ENCODE measurements around the gene NELFB. TPM values are rescaled to one million over a fixed set of nuclear protein-coding genes. Genes with fewer than 3 reads are reported as not detected.
A peak's percentile ranks its signal among the peaks of the same experiment; 100 is the strongest.

Gene NELFB
- total and polyA plus RNA-seq, 2 of the 4 experiments (the other 2 are of a cell fraction), result 36.9 to 66.0 TPM

- Histone ChIP-seq H2BK20ac (ENCODE audit: low read depth, low read length) (no peak overlapping the region), H3K4me2 (ENCODE audit: low read depth, low read length) (no peak overlapping the region), H4K8ac (ENCODE audit: low read depth in 2 of 2, low read length in 2 of 2) (no peak overlapping the region; a peak in 1 of 4 replicates), H3K9me3 (ENCODE audit: control insufficient read depth, insufficient read depth, low read length) (no peaks in the 10 kb centered on the region), H3K4ac (ENCODE audit: low read depth, low read length) (no peak overlapping the region), H3K36me3 (ENCODE audit: control insufficient read depth, insufficient read depth, low read length) (peaks cover 16% of the 10 kb centered on the region), H4K20me1 (ENCODE audit: insufficient read depth, low read length) (no peaks in the 10 kb centered on the region), H3K18ac (ENCODE audit: low read depth, low read length) (no peak overlapping the region), H3K14ac (replicated peaks; ENCODE audit: low read depth, low read length) (no peak overlapping the region), H2BK15ac (ENCODE audit: low read depth, low read length) (no peak overlapping the region), H2AK9ac (replicated peaks; ENCODE audit: low read depth, low read length, poor library complexity) (no peak overlapping the region), H3K79me1 (ENCODE audit: low read depth in 1 of 2, low read length in 2 of 2) (peaks cover 0 to 4% of the 10 kb centered on the region in 2 experiments; a peak in 1 of 4 replicates), H3K27ac (ENCODE audit: insufficient read depth, low read length) (no peak overlapping the region; the same call in 1 of the 2 replicates), H3K9ac (ENCODE audit: low read depth, low read length) (no peak overlapping the region), H3K23ac (ENCODE audit: low read depth, low read length) (no peak overlapping the region), H2BK5ac (ENCODE audit: low read depth, low read length, poor library complexity, severe bottlenecking) (no peak overlapping the region), H4K5ac (ENCODE audit: low read depth, low read length) (no peak overlapping the region), H3K4me1 (ENCODE audit: control insufficient read depth, insufficient read depth, low read length) (peaks cover 14% of the 10 kb centered on the region), H2AK5ac (ENCODE audit: low read depth, low read length) (no peak overlapping the region), H3K4me3 (ENCODE audit: insufficient read depth, low read depth, low read length) (no peak overlapping the region), H3K9me1 (ENCODE audit: insufficient read depth, low read length) (peaks cover 3% of the 10 kb centered on the region; the same call in 1 of the 2 replicates), H4K91ac (ENCODE audit: insufficient read depth, low read depth, low read length) (no peak overlapping the region), H2BK120ac (ENCODE audit: low read depth, low read length) (no peak overlapping the region), H3K56ac (ENCODE audit: extremely low read depth, insufficient read depth, low read length) (no peak overlapping the region), H3K27me3 (ENCODE audit: control insufficient read depth, insufficient read depth, low read length) (no peaks in the 10 kb centered on the region), H2AFZ (replicated peaks; ENCODE audit: low read length, poor library complexity) (peak overlapping the region; percentile 61)
- BruUV-seq (replicated peaks), result no TSS peak
- CTCF ChIA-PET, result no interaction called here
- dilution Hi-C loops (cut with HindIII; ENCODE audit: low sequenced_read_pairs, unreplicated experiment), result no loop called here
- ATAC-seq (ENCODE audit: low read depth) (no peak), DNase-seq (no peak)
- intact Hi-C loops (cut with micrococcal nuclease), result no loop called here
- WGBS, 2 experiments (ENCODE audit: extremely low coverage in 2 of 2, insufficient read length in 1 of 2), result 91% methylated on average over 11 of the region's 30 CpGs; no CpG with 5 or more reads in 1 of the 2 experiments
- in situ Hi-C loops (cut with MboI; ENCODE audit: low sequenced_read_pairs), result no loop called here
- TF ChIP-seq BHLHE40 (IDR thresholded peaks at IDR 0.05; ENCODE audit: low read depth, low read length), result no peak
- TF ChIP-seq SMC3 (IDR thresholded peaks at IDR 0.05; ENCODE audit: low read depth, low read length), result no peak
- no peak for TF ChIP-seq MAFK (IDR thresholded peaks at IDR 0.05; ENCODE audit: low read depth, low read length)
- TF ChIP-seq RCOR1 (IDR thresholded peaks at IDR 0.05; ENCODE audit: insufficient replicate concordance, low read length), result no peak
- no peak for TF ChIP-seq CHD1 (IDR thresholded peaks at IDR 0.05; ENCODE audit: low read depth, low read length)
- TF ChIP-seq MAZ (IDR thresholded peaks at IDR 0.05; ENCODE audit: borderline replicate concordance, low read depth, low read length), result no peak
- no peak for TF ChIP-seq RFX5 (IDR thresholded peaks at IDR 0.05; ENCODE audit: low read depth, low read length)
- no peak for TF ChIP-seq MXI1 (IDR thresholded peaks at IDR 0.05; ENCODE audit: borderline replicate concordance, low read depth, low read length)
- no peak for TF ChIP-seq CTCF (conservative IDR thresholded peaks at IDR 0.05; ENCODE audit: low read depth, low read length)
- no peak for TF ChIP-seq USF2 (IDR thresholded peaks at IDR 0.05; ENCODE audit: low read depth, low read length)
- POLR2A ChIA-PET (ENCODE audit: unreplicated experiment), result no interaction called here
These were observed 36.8 kb upstream of the NELFB start for GRCh38 chr9:137218212-137218753.

Data from IMR-90 (cell line).